Measurements from ENCODE around the gene LAMB2.

The LAMB2 gene

GRCh38 chr3:49132437-49133225 is at the start of gene LAMB2:
TSS of gene LAMB2 (minus strand) at chr3:49133050. CDS start at chr3:49132867, 183 bp downstream.
- DNase-seq (ENCODE audit: low read depth, low spot score), result peak; percentile 50

- no peak for DNase-seq (ENCODE audit: low read depth, low spot score)
Measured at GRCh38 chr3:49181351-49181750, 48.5 kb upstream of the LAMB2 start.

GRCh38 chr3:49180116-49180515 is 47.3 kb upstream of the LAMB2 start:
- no peak for DNase-seq (ENCODE audit: low read depth, low spot score)

GRCh38 chr3:49177073-49177472 is 44.2 kb upstream of the LAMB2 start:
- no peak for DNase-seq (ENCODE audit: low read depth, low spot score)

GRCh38 chr3:49175530-49175929 is 42.7 kb upstream of the LAMB2 start:
- no peak for DNase-seq (ENCODE audit: low read depth, low spot score)

- no peak for DNase-seq (ENCODE audit: low read depth, low spot score)
Measured at GRCh38 chr3:49174397-49174985, 41.6 kb upstream of the LAMB2 start.

GRCh38 chr3:49173792-49174170 is 40.9 kb upstream of the LAMB2 start:
- DNase-seq (ENCODE audit: low read depth, low spot score), result no peak

- DNase-seq (ENCODE audit: low read depth, low spot score), result no peak
Measured at GRCh38 chr3:49173116-49173791, 40.4 kb upstream of the LAMB2 start.

GRCh38 chr3:49172551-49173041 is 39.7 kb upstream of the LAMB2 start:
- no peak for DNase-seq (ENCODE audit: low read depth, low spot score)

- no peak for DNase-seq (ENCODE audit: low read depth, low spot score)
Measured at GRCh38 chr3:49171775-49172500, 39.1 kb upstream of the LAMB2 start.

GRCh38 chr3:49171119-49171774 is 38.4 kb upstream of the LAMB2 start, which contains the start of gene KLHDC8B:
TSS of gene KLHDC8B (plus strand) at chr3:49171598. CDS start at chr3:49172770, 1,172 bp downstream.
- no peak for DNase-seq (ENCODE audit: low read depth, low spot score)

GRCh38 chr3:49170744-49171118 is 37.9 kb upstream of the LAMB2 start:
- DNase-seq (ENCODE audit: low read depth, low spot score), result no peak

- no peak for DNase-seq (ENCODE audit: low read depth, low spot score)
Measured at GRCh38 chr3:49166752-49167556, 34.1 kb upstream of the LAMB2 start.

GRCh38 chr3:49165771-49166751 is 33.2 kb upstream of the LAMB2 start, which contains the start of gene CCDC71:
TSS of gene CCDC71 (minus strand) at chr3:49166331. CDS start at chr3:49164208, 2,123 bp downstream.
- no peak for DNase-seq (ENCODE audit: low read depth, low spot score)

- no peak for DNase-seq (ENCODE audit: low read depth, low spot score)
Measured at GRCh38 chr3:49164983-49165720, 32.3 kb upstream of the LAMB2 start.

GRCh38 chr3:49163609-49164008 is 30.8 kb upstream of the LAMB2 start:
- no peak for DNase-seq (ENCODE audit: low read depth, low spot score)

- DNase-seq (ENCODE audit: low read depth, low spot score), result no peak
Measured at GRCh38 chr3:49162751-49163419, 30.0 kb upstream of the LAMB2 start.
